VCaP (cell line): ENCODE measurements around the gene FPR3.

Experiments used
- H3K27ac ChIP-seq: fragments of 450-650 bp; 2 replicates; pipeline ENCODE4 v1.5.1; 2017
- CTCF ChIP-seq: fragments of 450-650 bp; conservative IDR thresholded peaks from 2 replicates; pipeline ENCODE4 v1.5.1; 2017; ENCODE audit warnings: mild to moderate bottlenecking, moderate library complexity

FPR3 gene

GRCh38 chr19:51803967-51804366, 9.0 kb downstream of the FPR3 start:
- H3K27ac ChIP-seq, result peak overlapping the region; percentile 72
- no peak for TF ChIP-seq CTCF

GRCh38 chr19:51804789-51805188, 9.8 kb downstream of the FPR3 start:
- peak overlapping the region; percentile 72 for H3K27ac ChIP-seq

DNA sequence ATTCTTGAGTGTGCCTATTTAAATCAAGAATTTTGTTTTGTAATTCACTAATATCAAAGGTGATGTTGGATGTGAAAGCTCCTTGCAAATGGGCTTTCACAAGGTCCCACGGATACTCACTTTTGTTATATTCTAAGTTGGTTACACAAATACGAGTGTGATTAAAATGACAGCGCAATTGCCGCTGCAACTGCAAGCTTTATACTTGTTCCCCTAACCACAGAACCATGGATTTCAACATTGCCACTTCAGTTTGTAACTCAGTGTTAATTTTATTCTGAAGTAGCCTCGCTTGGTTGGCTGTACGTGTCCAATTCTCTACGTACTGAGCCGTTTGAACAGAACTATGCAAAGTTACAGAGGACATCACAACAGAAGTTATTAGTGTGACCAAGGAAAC, 10.4 kb downstream of the FPR3 start:
- H3K27ac ChIP-seq, result peak overlapping the region; percentile 72

DNA sequence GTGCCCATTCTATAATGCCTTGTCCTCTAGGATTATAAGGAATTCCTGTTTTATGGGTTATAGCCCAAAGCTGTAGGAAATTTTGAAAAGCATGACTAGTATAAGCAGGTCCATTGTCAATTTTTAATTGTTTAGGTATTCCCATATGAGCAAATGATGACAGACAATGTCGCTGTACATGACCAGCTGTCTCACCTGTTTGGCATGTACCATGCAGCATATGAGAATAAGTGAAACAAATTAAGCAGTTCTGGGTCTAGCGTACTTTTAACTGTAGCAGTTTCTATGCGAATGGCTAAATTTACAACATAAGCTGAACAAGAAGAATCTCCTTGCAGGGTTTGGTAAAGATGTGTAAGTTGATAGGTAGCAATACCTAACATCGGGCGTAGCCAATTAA, 11.6 kb downstream of the FPR3 start:
- H3K27ac ChIP-seq, result peak overlapping the region; percentile 72

- peak overlapping the region; percentile 72 for H3K27ac ChIP-seq
- TF ChIP-seq CTCF, result peak; percentile 31; the same call in 1 of the 2 replicates
Measured at GRCh38 chr19:51807111-51807701, 12.2 kb downstream of the FPR3 start.

GRCh38 chr19:51807925-51808324, 13.0 kb downstream of the FPR3 start:
- peak overlapping the region; percentile 72 for H3K27ac ChIP-seq
- no peak for TF ChIP-seq CTCF

DNA sequence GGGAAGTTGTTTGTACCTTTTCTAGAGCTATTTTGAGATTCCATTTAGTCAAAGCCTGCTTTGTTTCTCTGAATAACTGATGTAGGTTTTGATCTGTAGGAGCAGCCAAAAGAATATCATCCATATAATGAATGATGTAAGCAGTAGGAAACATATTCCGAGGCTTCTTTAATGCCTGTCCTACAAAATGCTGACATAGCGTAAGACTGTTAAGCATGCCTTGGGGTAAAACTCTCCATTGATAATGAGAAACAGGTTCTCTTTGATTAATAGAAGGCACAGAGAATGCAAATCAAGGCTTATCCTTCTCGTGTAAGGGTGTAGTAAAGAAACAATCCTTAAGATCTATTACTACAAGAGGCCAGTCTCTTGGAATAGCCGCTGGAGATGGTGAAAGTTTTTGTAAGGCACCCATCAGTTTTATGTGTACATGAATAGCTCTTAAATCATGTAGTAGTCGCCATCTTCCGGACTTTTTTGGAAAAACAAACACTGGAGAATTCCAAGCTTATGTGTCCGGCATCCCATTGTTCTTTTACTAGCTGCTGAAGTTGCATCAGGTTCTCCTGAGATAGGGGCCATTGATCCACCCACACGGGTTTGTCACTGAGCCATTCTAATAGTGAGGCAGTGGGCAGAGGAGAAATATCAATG, 13.5 kb downstream of the FPR3 start:
- peak; percentile 66 for TF ChIP-seq CTCF
- peak overlapping the region; percentile 72 for H3K27ac ChIP-seq

GRCh38 chr19:51809787-51810186, 14.8 kb downstream of the FPR3 start:
- peak overlapping the region; percentile 72; the same call in 1 of the 2 replicates for H3K27ac ChIP-seq

More at GRCh38 chr19:51809787-51810186, 14.8 kb downstream of the FPR3 start:
- no peak for TF ChIP-seq CTCF
